PC-3 (cell line): ENCODE results near the gene ARL6IP4. TPM values are rescaled to one million over a fixed set of nuclear protein-coding genes. Genes with fewer than 3 reads are reported as not detected.

ENCODE experiments used
- ATAC-seq: fragments of 200-7000 bp; cut with Tn5 transposase; 2 replicates; pipeline ENCODE4 v1.9.1; 2020; ENCODE audit warnings: mild to moderate bottlenecking, moderate library complexity
- BruUV-seq: library from RNA; stranded (reverse); fragments of 400-500 nt; replicated peaks from 2 replicates; lab custom pipeline; 2021; lab: Mats Ljungman, UMichigan
- CTCF ChIA-PET: fragments of 300-600 bp; sonication (Branson Sonifier 250); formaldehyde crosslinking; loops from one replicate; lab custom pipeline; 2022; ENCODE audit warnings: antibody characterized with exemption; lab: Charles Lee
- POLR2A ChIA-PET: fragments of 300-600 bp; sonication (Branson Sonifier 250); formaldehyde crosslinking; loops from one replicate; lab custom pipeline; 2022; ENCODE audit warnings: antibody characterized with exemption; ENCODE audit not compliant: unreplicated experiment; lab: Charles Lee
- DNase-seq: peaks from one replicate; pipeline ENCODE4 v3.0.0-alpha.2; 2015
- H2AFZ ChIP-seq: fragments of 300-600 bp; sonication (generic); 2 replicates; pipeline ENCODE4 v1.6.0; 2016; ENCODE audit warnings: antibody characterized with exemption, low read length
- H3F3A ChIP-seq: fragments of 300-600 bp; sonication (generic); one replicate; pipeline ENCODE4 v1.6.0; 2017; ENCODE audit warnings: antibody characterized with exemption, low read length, control low read depth, mild to moderate bottlenecking; ENCODE audit not compliant: unreplicated experiment
- H3K27ac ChIP-seq: fragments of 300-600 bp; sonication (generic); 2 replicates; pipeline ENCODE4 v1.5.1; 2016; ENCODE audit warnings: mild to moderate bottlenecking, low read length
- H3K27me3 ChIP-seq: fragments of 300-600 bp; sonication (generic); 2 replicates; pipeline ENCODE4 v1.6.1; 2016; ENCODE audit warnings: low read length, mixed read lengths
- H3K36me3 ChIP-seq: fragments of 300-600 bp; sonication (generic); 2 replicates; pipeline ENCODE4 v1.6.1; 2016; ENCODE audit warnings: low read depth, mixed run types, low read length, mixed read lengths
- H3K4me1 ChIP-seq: fragments of 300-600 bp; sonication (generic); 2 replicates; pipeline ENCODE4 v1.5.1; 2016; ENCODE audit warnings: low read length; ENCODE audit not compliant: insufficient read depth
- H3K4me2 ChIP-seq: fragments of 300-600 bp; sonication (generic); 2 replicates; pipeline ENCODE4 v1.6.0; 2016; ENCODE audit warnings: low read length
- H3K4me3 ChIP-seq: fragments of 300-600 bp; sonication (generic); 2 replicates; pipeline ENCODE4 v1.5.1; 2016; ENCODE audit warnings: mild to moderate bottlenecking, low read length, mixed read lengths
- H3K79me2 ChIP-seq: fragments of 300-600 bp; sonication (generic); 2 replicates; pipeline ENCODE4 v1.6.1; 2017; ENCODE audit warnings: low read length, mixed read lengths
- H3K9ac ChIP-seq: fragments of 300-600 bp; sonication (generic); 2 replicates; pipeline ENCODE4 v1.6.0; 2016; ENCODE audit warnings: mild to moderate bottlenecking, low read length
- H3K9me2 ChIP-seq: fragments of 300-600 bp; sonication (generic); replicated peaks from 2 replicates; pipeline ENCODE4 v1.6.1; 2016; ENCODE audit warnings: mixed run types, low read length, mixed read lengths
- H3K9me3 ChIP-seq: fragments of 300-600 bp; sonication (generic); 2 replicates; pipeline ENCODE4 v1.6.1; 2016; ENCODE audit warnings: low read length, mixed read lengths
- H4K20me1 ChIP-seq: fragments of 300-600 bp; sonication (generic); 2 replicates; pipeline ENCODE4 v1.6.1; 2016; ENCODE audit warnings: low read length, mixed read lengths
- CTCF ChIP-seq: fragments of 300-600 bp; sonication (generic); conservative IDR thresholded peaks from 2 replicates; pipeline ENCODE4 v1.5.1; 2017; ENCODE audit warnings: antibody characterized with exemption, low read depth, mild to moderate bottlenecking, low read length
- EZH2 ChIP-seq: fragments of 300-600 bp; sonication (generic); IDR thresholded peaks from one replicate; pipeline ENCODE4 v1.6.1; 2017; ENCODE audit warnings: antibody characterized with exemption, mild to moderate bottlenecking, low read length; ENCODE audit not compliant: unreplicated experiment
- EZH2phosphoT487 ChIP-seq: fragments of 300-600 bp; sonication (generic); IDR thresholded peaks from 2 replicates; pipeline ENCODE4 v1.6.1; 2018; ENCODE audit warnings: mild to moderate bottlenecking, antibody characterized with exemption, low read length, borderline replicate concordance
- intact Hi-C: fragments of 100-400 bp; cut with micrococcal nuclease; formaldehyde crosslinking; loops from 2 replicates; pipeline ENCODE4 v1.9.0; 2023
- total RNA-seq: library from RNA; depleted of rRNA; stranded (reverse); fragments of >200 nt; gene quantifications from 2 replicates; pipeline ENCODE4 v1.2.3, GENCODE V29; 2014

ARL6IP4 gene
- total RNA-seq, 1 experiment from 2014 or later, result 363 TPM

GRCh38 chr12:123027726-123028445 is 47.4 kb downstream of the ARL6IP4 start:
- DNase-seq, result no peak
- Histone ChIP-seq H3K79me2 (no peaks in the 10 kb centered on the region), H3K9me2 (no peaks in the 10 kb centered on the region), H3K4me2 (no peak overlapping the region), H3K27me3 (no peaks in the 10 kb centered on the region), H3F3A (no peaks in the 10 kb centered on the region), H3K27ac (no peak overlapping the region), H3K9me3 (no peaks in the 10 kb centered on the region), H2AFZ (no peak overlapping the region), H4K20me1 (no peaks in the 10 kb centered on the region), H3K4me3 (no peak overlapping the region), H3K4me1 (peaks cover 14% of the 10 kb centered on the region), H3K9ac (no peak overlapping the region), H3K36me3 (no peaks in the 10 kb centered on the region)
- intact Hi-C loops, result no loop called here
- ATAC-seq, result no peak
- CTCF ChIA-PET, result no interaction called here
- TF ChIP-seq EZH2 (no peak), CTCF (no peak), EZH2phosphoT487 (no peak)
- no TSS peak for BruUV-seq
- POLR2A ChIA-PET, result no interaction called here

- Histone ChIP-seq H4K20me1 (no peaks in the 10 kb centered on the region), H3K9me3 (no peaks in the 10 kb centered on the region), H3K79me2 (no peaks in the 10 kb centered on the region), H3K27me3 (no peaks in the 10 kb centered on the region), H3K4me1 (peaks cover 14% of the 10 kb centered on the region), H3K9me2 (no peaks in the 10 kb centered on the region), H3K27ac (no peak overlapping the region), H3K4me2 (no peak overlapping the region), H2AFZ (no peak overlapping the region), H3K4me3 (no peak overlapping the region), H3F3A (no peaks in the 10 kb centered on the region), H3K9ac (no peak overlapping the region), H3K36me3 (no peaks in the 10 kb centered on the region)
- no peak for DNase-seq
- TF ChIP-seq CTCF (no peak), EZH2 (no peak), EZH2phosphoT487 (no peak)
- ATAC-seq, result no peak
- no TSS peak for BruUV-seq
- POLR2A ChIA-PET, result no interaction called here
- intact Hi-C loops, result no loop called here
- CTCF ChIA-PET, result no interaction called here
These were observed 48.0 kb downstream of the ARL6IP4 start for GRCh38 chr12:123028475-123028874.

- H2AFZ ChIP-seq, result no peak overlapping the region
- no peak for DNase-seq
- H3K27ac ChIP-seq, result no peak overlapping the region
- H3K79me2 ChIP-seq, result no peaks in the 10 kb centered on the region
- no peaks in the 10 kb centered on the region for H3K36me3 ChIP-seq
- TF ChIP-seq EZH2, result no peak
- H3F3A ChIP-seq, result no peaks in the 10 kb centered on the region
- no peaks in the 10 kb centered on the region for H3K9me2 ChIP-seq
- H3K4me3 ChIP-seq, result no peak overlapping the region
- ATAC-seq, result no peak
- CTCF ChIA-PET, result no interaction called here
- intact Hi-C loops, result no loop called here
- POLR2A ChIA-PET, result no interaction called here
- H3K4me2 ChIP-seq, result no peak overlapping the region
- peaks cover 22% of the 10 kb centered on the region for H3K4me1 ChIP-seq
- no peaks in the 10 kb centered on the region for H3K9me3 ChIP-seq
- no peaks in the 10 kb centered on the region for H3K27me3 ChIP-seq
- no peak overlapping the region for H3K9ac ChIP-seq
- H4K20me1 ChIP-seq, result no peaks in the 10 kb centered on the region
- BruUV-seq, result no TSS peak
These were observed 49.1 kb downstream of the ARL6IP4 start for GRCh38 chr12:123029550-123029949.
